ENCODE results near the gene TSHZ2.
"Not testable (repeated sequence)": the region's sequence is repeated elsewhere in the genome, so short reads cannot be mapped to it uniquely, and the experiment has no call there.

Gene TSHZ2

GRCh38 chr20:53316206-53316937, 344.2 kb downstream of the TSHZ2 start:
- no peak for DNase-seq (ENCODE audit: low spot score)

GRCh38 chr20:53319200-53319599, 347.0 kb downstream of the TSHZ2 start:
- no peak for DNase-seq (ENCODE audit: low spot score)

- no peak for DNase-seq (ENCODE audit: low spot score)
Measured at GRCh38 chr20:53319716-53320115, 347.6 kb downstream of the TSHZ2 start.

- DNase-seq (ENCODE audit: low spot score) = no peak
Measured at GRCh38 chr20:53320701-53321100, 348.5 kb downstream of the TSHZ2 start.

GRCh38 chr20:53321596-53321995, 349.4 kb downstream of the TSHZ2 start:
- no peak for DNase-seq (ENCODE audit: low spot score)

- DNase-seq (ENCODE audit: low spot score) = no peak
Measured at GRCh38 chr20:53322651-53323050, 350.5 kb downstream of the TSHZ2 start.

GRCh38 chr20:53323460-53323859, 351.3 kb downstream of the TSHZ2 start:
- not testable (repeated sequence) for DNase-seq (ENCODE audit: low spot score)

GRCh38 chr20:53324816-53325215, 352.7 kb downstream of the TSHZ2 start:
- no peak for DNase-seq (ENCODE audit: low spot score)

GRCh38 chr20:53328961-53329360, 356.8 kb downstream of the TSHZ2 start:
- DNase-seq (ENCODE audit: low spot score) = no peak

- DNase-seq (ENCODE audit: low spot score) = no peak
Measured at GRCh38 chr20:53329781-53330180, 357.6 kb downstream of the TSHZ2 start.

GRCh38 chr20:53330601-53331140, 358.5 kb downstream of the TSHZ2 start:
- DNase-seq (ENCODE audit: low spot score) = no peak

- DNase-seq (ENCODE audit: low spot score) = no peak
Measured at GRCh38 chr20:53331151-53331973, 359.2 kb downstream of the TSHZ2 start.

- no peak for DNase-seq (ENCODE audit: low spot score)
Measured at GRCh38 chr20:53332022-53332837, 360.1 kb downstream of the TSHZ2 start.

GRCh38 chr20:53334861-53335260, 362.7 kb downstream of the TSHZ2 start:
- DNase-seq (ENCODE audit: low spot score) = no peak

GRCh38 chr20:53335555-53335954, 363.4 kb downstream of the TSHZ2 start:
- DNase-seq (ENCODE audit: low spot score) = no peak

- no peak for DNase-seq (ENCODE audit: low spot score)
Measured at GRCh38 chr20:53336892-53337291, 364.7 kb downstream of the TSHZ2 start.

GRCh38 chr20:53337390-53338101, 365.4 kb downstream of the TSHZ2 start:
- no peak for DNase-seq (ENCODE audit: low spot score)

- no peak for DNase-seq (ENCODE audit: low spot score)
Measured at GRCh38 chr20:53338716-53339115, 366.6 kb downstream of the TSHZ2 start.

- DNase-seq (ENCODE audit: low spot score) = no peak
Measured at GRCh38 chr20:53342429-53342828, 370.3 kb downstream of the TSHZ2 start.

- DNase-seq (ENCODE audit: low spot score) = no peak
Measured at GRCh38 chr20:53343448-53343847, 371.3 kb downstream of the TSHZ2 start.

- no peak for DNase-seq (ENCODE audit: low spot score)
Measured at GRCh38 chr20:53344891-53345290, 372.7 kb downstream of the TSHZ2 start.
